Sigmoid colon (tissue), 7 donors: ENCODE data around the gene TBC1D22A. TPM values are rescaled to one million over a fixed set of nuclear protein-coding genes. Genes with fewer than 3 reads are reported as not detected.
"Not testable (repeated sequence)": the region's sequence is repeated elsewhere in the genome, so short reads cannot be mapped to it uniquely, and the experiment has no call there.

Source experiments
- DNase-seq: peaks from one replicate; pipeline ENCODE4 v3.0.0-alpha.2; 2019
- H3K27ac ChIP-seq, 4 donors: fragments of 200-600 bp; sonication (generic); one replicate each; pipeline ENCODE4 v1.5.1; 2016 to 2019; ENCODE audit warnings: mild to moderate bottlenecking in 1 of 4
- H3K27me3 ChIP-seq, 3 donors: fragments of 200-600 bp; sonication (generic); one replicate each; pipeline ENCODE4 v1.5.1; 2019; ENCODE audit warnings: mild to moderate bottlenecking in 1 of 3
- H3K36me3 ChIP-seq, 4 donors: fragments of 200-600 bp; sonication (generic); one replicate each; pipeline ENCODE4 v1.5.1; 2016 to 2019
- H3K4me1 ChIP-seq, 4 donors: fragments of 200-600 bp; sonication (generic); one replicate each; pipeline ENCODE4 v1.5.1; 2017 to 2019
- H3K4me3 ChIP-seq, 4 donors: fragments of 200-600 bp; sonication (generic); one replicate each; pipeline ENCODE4 v1.5.1; 2017 to 2019; ENCODE audit warnings: mild to moderate bottlenecking in 2 of 4, moderate library complexity in 1 of 4
- H3K9me3 ChIP-seq, 4 donors: fragments of 200-600 bp in 3 of 4; sonication (generic) in 3 of 4; one replicate each; pipeline versions ENCODE4 v1.5.1 to v1.6.1; 2013 to 2019
- CTCF ChIP-seq, 4 experiments: fragments of 450-650 bp in 3 of 4; fragments of 200-600 bp in 1 of 4; IDR thresholded peaks; one replicate each; pipeline ENCODE4 v1.5.1; 2016 to 2019; ENCODE audit warnings: antibody characterized with exemption in 4 of 4, mild to moderate bottlenecking in 3 of 4, moderate library complexity in 2 of 4
- EP300 ChIP-seq, 4 donors: sonication (generic); formaldehyde crosslinking; IDR thresholded peaks; one replicate each; pipeline ENCODE4 v1.6.1; 2017; ENCODE audit warnings: antibody characterized with exemption in 4 of 4
- POLR2A ChIP-seq, 2 donors: fragments of 450-650 bp; IDR thresholded peaks; one replicate each; pipeline ENCODE4 v1.6.1; 2016; ENCODE audit warnings: antibody characterized with exemption in 2 of 2, mild to moderate bottlenecking in 2 of 2, moderate library complexity in 2 of 2
- POLR2AphosphoS5 ChIP-seq, 4 donors: sonication (generic); formaldehyde crosslinking; IDR thresholded peaks; one replicate each; pipeline ENCODE4 v1.6.1; 2017; ENCODE audit warnings: antibody characterized with exemption in 4 of 4
- WGBS, 2 donors: extraction: QIAGEN DNeasy Blood & Tissue Kit; methylation state at CpG; one replicate each; pipeline ENCODE4 v1.1.7; 2013; 5-methylcytosine and 5-hydroxymethylcytosine counted together
- intact Hi-C: fragments of 100-400 bp; cut with DNase I; formaldehyde crosslinking; loops from one replicate; pipeline ENCODE4 v1.15.1; 2023
- polyA plus RNA-seq, 3 donors: library from polyadenylated mRNA; stranded (reverse); fragments of 200-250 nt; gene quantifications; one replicate each; pipeline ENCODE4 v1.2.3, GENCODE V29; 2013
- total RNA-seq, 4 donors: library from RNA; depleted of rRNA; stranded (reverse); fragments of >200 nt; gene quantifications; one replicate each; pipeline ENCODE4 v1.1.0, GENCODE V29; 2016
- donor health status: healthy with polysubstance abuse.
- donor health status: Bipolar disorder and iron deficiency.
- donor health status: healthy.

Gene TBC1D22A
- total and polyA plus RNA-seq, 7 donors, result 13.6 to 34.6 (median 14.3) TPM

DNA sequence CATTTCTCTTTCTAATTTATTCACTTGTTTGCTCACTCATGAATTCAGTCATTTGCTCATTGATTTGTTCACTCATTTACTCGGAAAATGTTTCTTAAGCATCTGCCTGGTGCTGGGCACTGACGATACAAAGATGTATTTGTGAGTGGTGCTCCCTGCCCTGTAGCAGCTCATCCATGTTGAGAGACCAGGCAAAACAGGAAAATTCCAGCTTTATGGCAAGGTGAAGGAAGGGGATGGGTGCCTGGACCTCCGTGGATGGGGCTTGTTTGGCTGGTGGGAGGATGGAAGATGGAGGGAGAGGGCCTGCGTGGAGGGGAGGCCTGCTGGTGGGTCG is 53.1 kb downstream of the TBC1D22A start:
- Histone ChIP-seq H3K36me3 (no peaks in the 10 kb centered on the region), H3K4me1 (peaks cover 0 to 28% (median 23%) of the 10 kb centered on the region in 4 donors), H3K27ac (no peak overlapping the region), H3K9me3 (no peaks in the 10 kb centered on the region), H3K4me3 (no peak overlapping the region), H3K27me3 (no peaks in the 10 kb centered on the region)
- DNase-seq, result no peak
- intact Hi-C loops, result no loop called here
- WGBS, 2 donors, result 78 to 93% methylated on average over 5 of the region's 5 CpGs
- TF ChIP-seq POLR2AphosphoS5 (IDR thresholded peaks at IDR 0.05), result no peak
- no peak for TF ChIP-seq CTCF (IDR thresholded peaks at IDR 0.05)
- no peak for TF ChIP-seq POLR2A (IDR thresholded peaks at IDR 0.05)
- TF ChIP-seq EP300 (IDR thresholded peaks at IDR 0.05), result no peak

DNA sequence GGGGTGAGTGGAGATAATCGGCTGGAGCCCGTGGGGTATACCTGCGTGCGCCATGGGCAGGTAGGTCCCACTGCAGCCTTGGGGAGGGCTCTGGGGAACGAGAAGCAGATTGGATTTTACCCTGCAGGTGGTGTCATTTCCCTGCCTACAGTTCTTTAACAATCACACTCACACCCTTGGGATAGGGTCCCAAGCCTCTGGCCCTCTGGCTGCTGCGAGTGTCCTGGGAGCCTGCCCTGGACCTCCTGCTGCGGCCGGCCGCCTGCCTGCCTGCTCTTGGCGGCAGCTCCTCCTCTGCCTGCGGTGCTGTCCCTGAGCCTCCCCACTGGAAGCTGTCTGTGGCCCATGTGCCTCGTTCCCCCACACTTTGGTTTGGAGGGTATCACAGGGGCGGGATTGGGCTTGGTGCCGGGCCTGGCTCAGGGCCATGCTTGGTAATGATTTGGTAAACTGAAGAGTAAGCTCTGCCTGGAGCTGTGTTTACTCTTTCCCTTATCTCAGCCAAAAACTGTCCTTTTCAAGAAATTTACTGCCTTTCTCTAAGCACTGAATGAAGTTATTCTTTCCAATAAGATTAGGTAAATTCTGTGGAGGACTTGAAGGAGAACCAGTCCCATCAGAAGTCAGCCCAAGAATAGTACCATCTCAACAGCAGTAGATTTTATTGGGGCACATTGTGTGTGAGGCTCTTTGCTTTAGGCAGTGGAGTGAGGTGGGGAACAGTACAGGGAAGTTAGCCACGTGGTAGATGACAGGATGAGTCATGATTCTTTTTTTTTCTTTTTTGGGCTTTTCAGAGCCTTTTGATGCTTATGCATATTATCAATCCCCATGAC is 53.7 kb downstream of the TBC1D22A start:
- intact Hi-C loops, result no loop called here
- no peak for TF ChIP-seq EP300 (IDR thresholded peaks at IDR 0.05)
- no peak for TF ChIP-seq CTCF (IDR thresholded peaks at IDR 0.05)
- TF ChIP-seq POLR2A (IDR thresholded peaks at IDR 0.05), result no peak
- TF ChIP-seq POLR2AphosphoS5 (IDR thresholded peaks at IDR 0.05), result no peak
- no peak overlapping the region for H3K4me3 ChIP-seq
- no peak for DNase-seq
- H3K36me3 ChIP-seq, result no peaks in the 10 kb centered on the region
- WGBS, 2 donors, result 64 to 73% methylated on average over 15 of the region's 15 CpGs
- peaks cover 0 to 28% (median 23%) of the 10 kb centered on the region in 4 donors for H3K4me1 ChIP-seq
- no peak overlapping the region for H3K27ac ChIP-seq
- H3K9me3 ChIP-seq, result no peaks in the 10 kb centered on the region
- no peaks in the 10 kb centered on the region for H3K27me3 ChIP-seq

GRCh38 chr22:46817390-46817789 is 54.9 kb downstream of the TBC1D22A start:
- H3K36me3 ChIP-seq, H3K9me3 ChIP-seq, H3K27ac ChIP-seq, DNase-seq, H3K27me3 ChIP-seq, H3K4me3 ChIP-seq, intact Hi-C loops: not testable (repeated sequence)
- peaks cover 0 to 28% (median 23%) of the 10 kb centered on the region in 4 donors for H3K4me1 ChIP-seq
- 96 to 97% methylated on average over 4 of the region's 4 CpGs for WGBS, 2 donors

DNA sequence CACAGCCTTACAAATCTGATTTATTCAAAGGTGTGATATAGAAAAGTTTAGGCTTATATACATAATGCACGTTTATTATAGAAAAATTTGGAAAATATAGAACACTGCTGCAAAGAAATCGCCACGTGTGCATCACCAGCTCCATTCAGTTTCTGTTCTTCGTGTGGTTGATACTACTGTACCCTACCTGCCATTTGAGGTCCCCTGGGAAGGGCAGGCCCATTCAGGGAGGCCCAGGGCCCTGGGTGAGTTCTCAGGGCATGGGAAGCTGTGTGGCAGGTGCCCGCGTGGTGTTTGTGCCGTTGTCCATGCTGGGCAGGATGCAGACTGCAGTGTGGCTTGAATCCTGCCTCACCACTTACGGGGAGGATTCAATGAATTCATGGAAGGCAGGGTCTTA is 60.8 kb downstream of the TBC1D22A start:
- Histone ChIP-seq H3K4me1 (peaks cover 0 to 4% (median 2%) of the 10 kb centered on the region in 4 donors), H3K27me3 (no peaks in the 10 kb centered on the region), H3K4me3 (no peak overlapping the region), H3K9me3 (no peaks in the 10 kb centered on the region), H3K27ac (no peak overlapping the region), H3K36me3 (no peaks in the 10 kb centered on the region)
- 95 to 97% methylated on average over 8 of the region's 8 CpGs for WGBS, 2 donors
- DNase-seq, result no peak
- no peak for TF ChIP-seq EP300 (IDR thresholded peaks at IDR 0.05)
- TF ChIP-seq CTCF (IDR thresholded peaks at IDR 0.05), result no peak
- no peak for TF ChIP-seq POLR2AphosphoS5 (IDR thresholded peaks at IDR 0.05)
- TF ChIP-seq POLR2A (IDR thresholded peaks at IDR 0.05), result no peak
- intact Hi-C loops, result no loop called here

DNA sequence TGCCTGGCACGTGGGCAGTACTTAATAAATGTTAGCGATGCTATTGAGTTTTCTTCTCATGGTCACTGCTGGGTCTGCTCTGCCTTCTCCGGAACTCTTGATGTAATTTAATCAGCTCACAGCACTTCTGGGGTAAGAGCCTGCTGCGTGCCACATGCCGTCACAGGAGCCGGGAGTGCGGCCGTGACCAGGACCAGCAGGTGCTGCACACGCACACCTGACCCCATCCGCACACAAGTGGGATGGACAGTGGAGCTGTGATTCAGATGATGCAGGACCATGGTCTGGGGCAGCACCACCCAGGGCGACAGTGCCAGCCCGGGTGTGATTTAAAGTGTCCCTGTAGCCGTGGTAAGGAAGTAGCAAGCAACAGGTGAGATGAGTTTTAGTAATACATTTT is 61.2 kb downstream of the TBC1D22A start:
- intact Hi-C loops, result no loop called here
- no peak for TF ChIP-seq EP300 (IDR thresholded peaks at IDR 0.05)
- TF ChIP-seq POLR2A (IDR thresholded peaks at IDR 0.05), result no peak
- TF ChIP-seq CTCF (IDR thresholded peaks at IDR 0.05), result no peak
- no peak for TF ChIP-seq POLR2AphosphoS5 (IDR thresholded peaks at IDR 0.05)
- 97% methylated on average over 13 of the region's 13 CpGs for WGBS, 2 donors
- H3K4me3 ChIP-seq, result no peak overlapping the region
- no peak overlapping the region for H3K27ac ChIP-seq
- no peaks in the 10 kb centered on the region for H3K36me3 ChIP-seq
- DNase-seq, result no peak
- H3K4me1 ChIP-seq, result peaks cover 0 to 8% (median 6%) of the 10 kb centered on the region in 4 donors
- no peaks in the 10 kb centered on the region for H3K27me3 ChIP-seq
- H3K9me3 ChIP-seq, result no peaks in the 10 kb centered on the region
